Measurements from ENCODE around the gene GNRHR. TPM values are rescaled to one million over a fixed set of nuclear protein-coding genes. Genes with fewer than 3 reads are reported as not detected.

GNRHR gene
- total and polyA plus RNA-seq, 11 donors, result not detected

DNA sequence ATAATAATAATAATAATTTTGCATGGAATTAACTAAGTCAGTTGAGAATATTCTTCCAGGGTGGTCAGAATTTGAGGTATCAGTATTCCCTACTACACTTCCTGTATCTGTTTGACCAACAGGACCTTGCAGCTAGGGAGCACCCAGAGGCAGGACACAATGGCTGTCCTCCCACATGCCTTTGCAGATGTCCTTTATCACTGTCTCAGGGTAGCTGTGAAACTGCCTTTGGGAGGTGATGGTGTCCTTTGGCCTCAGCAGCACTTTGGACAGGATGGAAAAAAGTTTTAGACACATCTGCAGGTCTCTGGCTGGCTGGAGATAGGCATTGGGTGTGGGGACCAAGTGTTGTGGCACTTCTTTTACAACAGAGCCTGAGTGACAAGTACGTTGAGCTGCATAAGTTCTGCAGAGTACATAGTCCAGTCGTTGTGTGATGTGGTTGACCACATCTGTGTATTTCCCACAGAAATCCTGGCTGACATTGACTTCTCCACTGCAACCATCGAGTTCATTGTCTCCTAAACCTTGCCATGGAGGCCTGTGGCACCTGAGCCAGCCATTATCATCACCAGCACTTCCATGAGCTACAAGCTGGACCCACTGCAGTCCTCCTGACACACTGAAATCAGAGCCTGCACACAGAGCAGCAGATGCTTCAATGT is 34.1 kb downstream of the GNRHR start:
- no peaks in the 10 kb centered on the region for H3K4me1 ChIP-seq
- WGBS, 4 donors, result 84 to 95% (median 90%) methylated on average over 3 of the region's 3 CpGs
- H3K4me3 ChIP-seq, result no peak overlapping the region
- DNase-seq (no peak), ATAC-seq (no peak)
- no peak for TF ChIP-seq POLR2A (IDR thresholded peaks at IDR 0.05)
- TF ChIP-seq, protein P1, sequence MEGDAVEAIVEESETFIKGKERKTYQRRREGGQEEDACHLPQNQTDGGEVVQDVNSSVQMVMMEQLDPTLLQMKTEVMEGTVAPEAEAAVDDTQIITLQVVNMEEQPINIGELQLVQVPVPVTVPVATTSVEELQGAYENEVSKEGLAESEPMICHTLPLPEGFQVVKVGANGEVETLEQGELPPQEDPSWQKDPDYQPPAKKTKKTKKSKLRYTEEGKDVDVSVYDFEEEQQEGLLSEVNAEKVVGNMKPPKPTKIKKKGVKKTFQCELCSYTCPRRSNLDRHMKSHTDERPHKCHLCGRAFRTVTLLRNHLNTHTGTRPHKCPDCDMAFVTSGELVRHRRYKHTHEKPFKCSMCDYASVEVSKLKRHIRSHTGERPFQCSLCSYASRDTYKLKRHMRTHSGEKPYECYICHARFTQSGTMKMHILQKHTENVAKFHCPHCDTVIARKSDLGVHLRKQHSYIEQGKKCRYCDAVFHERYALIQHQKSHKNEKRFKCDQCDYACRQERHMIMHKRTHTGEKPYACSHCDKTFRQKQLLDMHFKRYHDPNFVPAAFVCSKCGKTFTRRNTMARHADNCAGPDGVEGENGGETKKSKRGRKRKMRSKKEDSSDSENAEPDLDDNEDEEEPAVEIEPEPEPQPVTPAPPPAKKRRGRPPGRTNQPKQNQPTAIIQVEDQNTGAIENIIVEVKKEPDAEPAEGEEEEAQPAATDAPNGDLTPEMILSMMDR (IDR thresholded peaks at IDR 0.05), result no peak
- H3K27me3 ChIP-seq, result no peaks in the 10 kb centered on the region
- intact Hi-C loops (cut with DNase I), result no loop called here
- H3K9me3 ChIP-seq, result no peaks in the 10 kb centered on the region
- peaks cover 0 to 11% (median 0%) of the 10 kb centered on the region in 9 donors for H3K36me3 ChIP-seq
- no peak overlapping the region for H3K27ac ChIP-seq

DNA sequence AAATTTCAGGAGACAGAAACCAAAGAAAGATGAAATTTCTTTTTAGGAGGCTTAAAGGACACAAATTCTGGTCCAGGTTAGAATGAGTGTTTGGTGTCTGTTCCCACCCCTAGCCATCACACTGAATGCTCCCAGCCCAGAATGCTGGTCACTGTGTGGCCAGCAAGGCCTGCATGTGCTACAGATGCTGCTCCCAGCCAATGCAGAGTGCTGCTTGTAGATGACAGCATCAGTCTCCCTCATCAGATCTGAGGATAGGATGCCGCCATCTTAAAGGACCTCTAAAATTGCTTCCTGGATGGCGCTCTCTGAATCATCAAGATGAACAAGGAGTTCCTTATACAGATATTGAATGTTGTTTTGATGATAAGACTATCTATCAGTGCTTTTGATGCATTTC is 35.3 kb downstream of the GNRHR start:
- TF ChIP-seq POLR2A (IDR thresholded peaks at IDR 0.05), result no peak
- TF ChIP-seq, protein P1 (IDR thresholded peaks at IDR 0.05), result no peak
- peaks cover 0 to 11% (median 0%) of the 10 kb centered on the region in 9 donors for H3K36me3 ChIP-seq
- ATAC-seq (no peak), DNase-seq (no peak)
- no peaks in the 10 kb centered on the region for H3K27me3 ChIP-seq
- H3K4me1 ChIP-seq, result peaks cover 0 to 5% (median 0%) of the 10 kb centered on the region in 12 donors
- no peak overlapping the region for H3K27ac ChIP-seq
- H3K4me3 ChIP-seq, result no peak overlapping the region
- no peaks in the 10 kb centered on the region for H3K9me3 ChIP-seq
- intact Hi-C loops (cut with DNase I), result no loop called here
- WGBS, 4 donors, result 91 to 100% (median 97%) methylated on average over 2 of the region's 2 CpGs

DNA sequence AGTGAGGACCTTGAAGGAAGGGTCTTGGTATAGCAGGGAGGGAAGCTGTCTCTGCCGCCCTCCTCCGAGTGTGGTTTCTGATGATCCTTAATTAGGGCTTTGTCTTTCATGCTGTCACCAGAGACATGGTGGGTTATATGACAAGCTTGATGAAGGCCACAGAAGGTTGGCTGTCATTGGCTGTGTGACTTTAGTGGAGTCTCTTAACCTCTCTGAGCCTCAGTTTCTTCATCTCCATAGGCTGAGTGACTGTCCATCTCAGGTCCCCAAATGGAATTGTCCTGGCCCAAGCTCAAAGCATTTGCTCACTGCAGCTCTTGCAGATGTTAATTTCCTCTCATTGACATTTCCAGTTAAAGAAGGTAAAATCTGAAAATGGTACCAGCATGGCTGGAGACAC is 36.6 kb downstream of the GNRHR start:
- H3K36me3 ChIP-seq, result peaks cover 0 to 11% (median 0%) of the 10 kb centered on the region in 9 donors
- no peak for TF ChIP-seq POLR2A (IDR thresholded peaks at IDR 0.05)
- TF ChIP-seq, protein P1 (IDR thresholded peaks at IDR 0.05), result no peak
- no peaks in the 10 kb centered on the region for H3K9me3 ChIP-seq
- intact Hi-C loops (cut with DNase I), result no loop called here
- H3K27me3 ChIP-seq, result no peaks in the 10 kb centered on the region
- DNase-seq (no peak), ATAC-seq (no peak)
- no peak overlapping the region for H3K27ac ChIP-seq
- H3K4me3 ChIP-seq, result no peak overlapping the region
- H3K4me1 ChIP-seq, result peaks cover 0 to 18% (median 1%) of the 10 kb centered on the region in 12 donors
- 99 to 100% (median 100%) methylated on average over 2 of the region's 2 CpGs for WGBS, 4 donors

DNA sequence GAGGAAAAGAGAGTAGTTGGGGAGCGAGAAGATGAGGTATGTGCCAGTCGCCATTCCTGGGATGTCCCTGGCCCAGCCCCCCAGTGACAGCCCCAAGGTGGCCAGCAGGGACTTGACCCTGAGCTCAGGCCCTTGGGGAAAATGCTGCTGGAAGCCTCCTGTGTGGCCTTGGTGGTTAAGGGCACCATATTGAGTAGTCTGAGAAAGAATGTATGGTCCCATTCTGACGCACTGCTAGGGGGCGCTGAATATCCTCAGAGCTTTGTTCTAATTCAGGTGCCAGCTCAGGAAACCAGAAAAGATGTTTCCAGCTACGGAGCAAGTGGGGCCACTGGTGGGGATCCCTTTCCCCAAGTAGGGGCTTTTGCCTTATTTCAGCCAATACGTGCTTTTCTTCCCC is 39.2 kb downstream of the GNRHR start:
- ATAC-seq, result no peak
- Histone ChIP-seq H3K4me1 (peaks cover 0 to 18% (median 1%) of the 10 kb centered on the region in 12 donors), H3K27me3 (no peaks in the 10 kb centered on the region), H3K4me3 (no peak overlapping the region), H3K27ac (no peak overlapping the region), H3K9me3 (no peaks in the 10 kb centered on the region), H3K36me3 (no peaks in the 10 kb centered on the region)
- no peak for DNase-seq
- 80 to 98% (median 87%) methylated on average over 6 of the region's 6 CpGs for WGBS, 4 donors
- no peak for TF ChIP-seq POLR2A (IDR thresholded peaks at IDR 0.05)
- TF ChIP-seq, protein P1 (IDR thresholded peaks at IDR 0.05), result no peak
- intact Hi-C loops (cut with DNase I), result no loop called here
